CD4-positive, alpha-beta T cell treated with Interleukin-12 subunit alpha and Interleukin-12 subunit beta, for 1 hour (primary cell): Measurements from ENCODE around the gene GSN.

ENCODE experiments used
- DNase-seq: peaks from one replicate; pipeline ENCODE4 v3.0.0-alpha.2; 2020

GSN gene

DNA sequence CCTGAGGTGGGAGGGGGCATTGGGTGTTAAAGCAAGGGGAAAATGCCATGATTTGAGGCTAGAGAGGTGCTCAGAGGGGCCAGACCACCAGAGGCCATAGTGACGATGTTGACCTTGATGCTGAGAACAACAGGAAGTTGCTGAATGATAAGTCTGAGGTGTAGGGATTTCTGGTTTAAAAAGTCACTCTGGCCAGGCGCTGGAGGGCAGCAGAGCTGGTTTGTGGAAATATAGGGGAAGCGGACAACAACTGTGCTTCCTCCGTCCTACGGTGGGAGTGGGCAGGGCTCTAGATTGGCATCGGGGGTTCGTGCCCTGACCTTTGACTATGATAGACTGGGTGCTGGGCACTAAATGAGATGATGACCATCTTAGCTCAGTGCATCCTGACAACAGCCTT is 57.4 kb downstream of the GSN start:
- no peak for DNase-seq

GRCh38 chr9:121326130-121326838 is 58.3 kb downstream of the GSN start:
- no peak for DNase-seq

DNA sequence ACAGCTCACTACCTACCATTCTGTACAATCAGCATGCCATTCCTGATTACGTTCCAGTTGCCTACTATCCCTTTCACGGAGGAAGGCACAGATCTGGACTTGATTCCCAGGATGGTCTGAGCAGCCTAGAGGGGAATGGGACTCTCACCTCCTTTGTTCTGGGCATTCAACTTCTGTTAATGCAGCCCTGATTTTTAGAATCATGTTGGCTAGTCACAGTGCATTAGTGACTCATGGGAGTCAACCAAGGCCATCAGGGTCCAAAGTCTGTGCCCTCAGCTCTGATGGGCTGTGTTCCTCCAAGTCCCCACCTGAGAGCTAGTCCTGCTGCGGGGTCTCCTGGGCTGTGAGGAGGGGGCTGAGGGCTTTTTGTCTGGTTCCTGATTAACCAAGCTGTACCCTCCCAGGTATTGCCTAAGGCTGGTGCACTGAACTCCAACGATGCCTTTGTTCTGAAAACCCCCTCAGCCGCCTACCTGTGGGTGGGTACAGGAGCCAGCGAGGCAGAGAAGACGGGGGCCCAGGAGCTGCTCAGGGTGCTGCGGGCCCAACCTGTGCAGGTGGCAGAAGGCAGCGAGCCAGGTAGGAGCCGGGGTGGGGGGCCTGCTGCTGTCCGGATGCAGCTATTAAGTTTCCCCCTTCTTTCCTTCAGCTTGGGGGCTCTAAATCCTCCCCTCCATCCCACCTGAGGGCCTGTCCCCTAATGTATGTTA is 59.1 kb downstream of the GSN start:
- no peak for DNase-seq

GRCh38 chr9:121328476-121328875 is 60.5 kb downstream of the GSN start:
- DNase-seq = no peak

DNA sequence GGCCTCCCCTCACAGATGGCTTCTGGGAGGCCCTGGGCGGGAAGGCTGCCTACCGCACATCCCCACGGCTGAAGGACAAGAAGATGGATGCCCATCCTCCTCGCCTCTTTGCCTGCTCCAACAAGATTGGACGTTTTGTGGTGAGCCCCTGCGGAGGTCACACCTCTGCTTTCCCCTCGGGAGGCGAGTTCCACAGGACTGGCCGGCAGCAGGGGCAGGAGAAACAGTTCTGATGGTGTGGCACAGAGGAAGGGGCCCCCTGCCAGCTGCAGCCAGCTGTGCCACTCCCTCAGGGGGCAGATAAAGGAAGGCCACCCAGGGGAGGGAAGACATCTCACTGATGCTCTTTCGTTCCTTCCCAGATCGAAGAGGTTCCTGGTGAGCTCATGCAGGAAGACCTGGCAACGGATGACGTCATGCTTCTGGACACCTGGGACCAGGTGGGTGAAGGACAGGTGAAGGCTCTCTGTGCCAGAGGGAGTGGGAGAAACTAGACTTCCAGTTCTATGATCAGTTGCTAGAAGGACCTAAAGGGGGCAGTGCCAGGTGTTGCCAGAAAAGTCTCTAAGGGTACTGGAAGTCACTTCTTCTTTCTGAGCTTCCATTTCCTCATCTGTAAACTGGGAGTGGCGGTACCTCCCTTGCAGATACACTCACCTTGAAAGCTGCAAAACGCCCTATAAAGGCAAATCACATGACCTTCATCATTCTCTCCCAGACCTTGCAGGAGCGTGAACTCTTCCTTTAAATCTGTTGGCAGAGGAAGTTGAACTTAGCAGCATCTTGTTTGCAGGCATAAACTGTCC is 61.1 kb downstream of the GSN start:
- no peak for DNase-seq

GRCh38 chr9:121331549-121331948 is 63.6 kb downstream of the GSN start:
- DNase-seq = no peak

DNA sequence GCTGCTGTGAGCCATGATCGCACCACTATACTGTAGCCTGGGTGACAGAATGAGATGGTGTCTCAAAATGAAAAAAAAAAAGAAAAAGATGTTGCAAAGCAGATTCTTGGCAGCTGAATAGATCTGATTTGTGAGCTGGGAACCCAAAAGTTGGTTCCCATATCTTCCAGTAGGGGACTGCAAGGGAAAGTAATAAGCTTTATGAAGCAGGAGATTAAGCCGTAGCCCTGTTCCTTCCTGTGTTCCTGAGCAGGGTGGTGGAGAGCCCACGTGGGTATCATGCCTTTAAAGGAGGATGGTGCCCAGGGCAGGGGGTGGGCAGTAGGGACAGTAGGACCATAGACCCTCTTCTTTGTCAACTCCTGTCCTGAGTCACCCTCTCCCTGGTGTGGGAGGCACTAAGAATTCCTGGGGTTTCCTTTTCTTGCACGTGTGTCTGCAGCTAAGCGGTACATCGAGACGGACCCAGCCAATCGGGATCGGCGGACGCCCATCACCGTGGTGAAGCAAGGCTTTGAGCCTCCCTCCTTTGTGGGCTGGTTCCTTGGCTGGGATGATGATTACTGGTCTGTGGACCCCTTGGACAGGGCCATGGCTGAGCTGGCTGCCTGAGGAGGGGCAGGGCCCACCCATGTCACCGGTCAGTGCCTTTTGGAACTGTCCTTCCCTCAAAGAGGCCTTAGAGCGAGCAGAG is 64.2 kb downstream of the GSN start:
- DNase-seq = no peak

DNA sequence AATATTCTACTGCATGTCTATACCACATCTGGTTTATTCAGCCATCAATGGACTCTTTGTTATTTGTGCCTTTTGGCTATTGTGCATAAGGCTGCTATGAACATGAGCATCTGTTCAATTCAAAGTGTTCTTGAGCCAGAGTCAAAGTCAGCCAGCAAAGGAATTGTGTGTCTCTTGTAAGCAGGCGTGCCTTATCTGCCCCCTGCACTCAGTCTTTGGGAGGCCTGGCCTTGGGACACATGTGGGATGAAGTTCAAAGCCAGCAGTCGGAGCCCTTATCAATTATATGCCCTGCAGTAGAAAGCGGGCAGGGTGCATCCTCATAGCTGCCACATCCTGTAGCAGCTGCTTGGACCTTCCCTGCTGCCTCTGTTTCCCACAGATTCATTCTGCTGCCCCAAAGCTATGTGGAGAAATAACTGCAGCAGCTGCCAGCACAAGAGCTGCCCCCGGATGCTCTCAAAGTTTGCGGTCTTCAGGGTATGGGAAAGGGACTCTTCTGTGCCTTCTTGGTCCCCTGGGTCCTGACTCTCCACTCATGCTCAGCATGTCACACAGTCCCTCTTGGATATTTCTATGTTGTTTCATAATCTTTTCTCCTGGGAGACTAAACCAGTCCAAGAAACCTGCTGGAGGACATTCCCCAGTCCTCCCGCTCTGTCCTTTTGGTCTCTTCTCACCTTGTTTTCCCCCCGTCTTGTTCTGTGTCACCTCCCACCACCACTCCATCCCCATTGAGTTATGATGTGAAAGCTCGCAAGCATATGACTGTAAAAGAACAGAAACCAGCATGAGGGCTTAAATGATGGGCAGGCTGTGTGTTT is 66.2 kb downstream of the GSN start:
- no peak for DNase-seq

DNA sequence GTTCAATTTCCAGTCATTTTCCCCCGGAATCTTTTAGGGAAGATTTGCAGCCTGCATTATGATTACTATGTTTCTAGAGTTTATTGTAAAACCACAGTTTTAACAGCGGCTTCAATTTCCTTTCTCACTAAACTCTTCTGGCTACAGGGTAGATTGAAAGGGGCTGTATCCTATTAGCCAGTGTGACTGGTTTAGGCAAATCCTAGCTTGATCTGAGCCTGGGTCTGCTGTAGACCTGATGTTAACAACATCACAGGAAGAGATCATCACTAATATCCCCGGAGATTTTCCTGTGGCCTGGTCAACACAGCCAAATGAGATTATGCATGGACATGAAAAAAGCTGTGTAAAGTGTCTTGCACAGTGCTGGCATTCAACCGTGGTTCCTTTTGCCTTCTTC is 68.7 kb downstream of the GSN start:
- no peak for DNase-seq

DNA sequence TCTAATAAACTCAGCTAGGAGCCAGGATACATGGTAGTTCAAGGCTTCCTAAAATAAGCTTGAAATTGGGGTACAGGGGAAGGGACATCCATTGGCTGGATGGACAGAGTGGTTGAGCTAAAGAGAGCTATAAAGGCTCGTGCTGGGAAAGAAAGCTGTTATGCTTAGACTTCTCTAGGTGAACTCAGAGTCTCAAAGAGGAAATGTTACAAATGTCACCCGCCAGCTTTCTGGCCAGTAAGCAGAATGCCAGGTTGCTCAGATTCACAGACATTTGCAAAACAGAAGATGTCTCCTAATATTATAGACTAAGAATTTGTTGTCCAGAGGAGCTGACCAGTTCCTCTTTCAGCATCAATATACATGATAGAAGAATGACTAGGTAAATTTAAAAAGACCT is 71.5 kb downstream of the GSN start:
- no peak for DNase-seq

- no peak for DNase-seq
Observed at GRCh38 chr9:121340676-121341392, 72.9 kb downstream of the GSN start.

- DNase-seq = no peak
Observed at GRCh38 chr9:121344184-121344583, 76.2 kb downstream of the GSN start.

DNA sequence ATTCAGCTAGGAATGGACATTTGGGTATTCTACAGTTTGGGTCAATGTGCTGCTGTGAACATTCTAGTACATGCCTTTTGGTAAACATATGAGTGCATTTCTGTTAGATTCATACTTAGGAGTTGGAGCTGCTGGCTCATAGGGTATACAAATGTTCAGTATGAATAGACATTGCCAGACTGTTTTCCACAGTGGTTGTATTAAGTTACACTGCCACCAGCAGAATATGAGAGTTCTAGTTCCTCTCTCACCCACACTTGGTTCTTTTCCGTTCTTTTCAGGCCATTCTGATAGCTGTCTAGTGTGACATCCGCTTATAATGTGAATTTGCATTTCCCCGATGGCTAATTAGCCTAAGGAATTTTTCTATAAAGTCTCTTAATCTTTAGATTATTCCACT is 77.1 kb downstream of the GSN start:
- no peak for DNase-seq

DNA sequence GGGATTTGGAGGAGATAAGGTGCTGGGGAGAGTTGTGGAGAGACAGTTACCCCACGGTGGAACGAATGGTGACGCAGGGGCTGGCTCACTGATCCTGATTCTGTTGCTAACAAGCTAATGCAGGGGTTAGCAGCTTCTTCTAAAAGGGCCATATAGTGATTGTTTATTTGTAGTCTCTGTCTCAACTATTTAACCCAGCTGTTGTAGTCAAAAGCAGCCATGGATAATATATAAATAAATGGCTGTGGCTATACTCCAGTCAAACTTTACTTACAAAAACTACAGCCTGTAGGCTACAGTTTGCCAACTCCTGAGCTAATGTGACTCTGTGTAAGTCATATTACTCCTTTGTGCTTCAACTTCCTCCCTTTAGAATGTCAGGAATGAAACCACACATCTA is 80.3 kb downstream of the GSN start:
- no peak for DNase-seq

DNA sequence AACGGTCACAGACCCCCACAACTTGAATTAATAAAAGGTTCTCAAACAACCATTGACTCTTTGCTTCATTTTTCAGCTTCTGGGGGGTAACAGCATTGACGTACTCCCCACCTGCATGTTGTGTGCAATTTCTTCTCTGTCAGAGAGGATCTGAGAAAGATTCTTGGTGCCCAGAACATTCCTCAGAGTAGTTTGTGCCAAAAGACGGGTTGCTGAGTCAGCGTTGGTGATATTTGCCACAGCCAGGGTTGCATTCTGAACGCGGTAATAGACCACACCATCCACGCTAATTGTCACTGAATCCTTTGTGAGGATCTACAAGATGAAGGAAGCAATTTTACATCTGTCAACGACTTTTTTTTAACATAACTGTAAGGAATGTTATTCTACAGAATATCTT is 81.0 kb downstream of the GSN start:
- no peak for DNase-seq

GRCh38 chr9:121350036-121350435 is 82.1 kb downstream of the GSN start:
- no peak for DNase-seq

GRCh38 chr9:121350993-121351561 is 83.1 kb downstream of the GSN start:
- DNase-seq = no peak

DNA sequence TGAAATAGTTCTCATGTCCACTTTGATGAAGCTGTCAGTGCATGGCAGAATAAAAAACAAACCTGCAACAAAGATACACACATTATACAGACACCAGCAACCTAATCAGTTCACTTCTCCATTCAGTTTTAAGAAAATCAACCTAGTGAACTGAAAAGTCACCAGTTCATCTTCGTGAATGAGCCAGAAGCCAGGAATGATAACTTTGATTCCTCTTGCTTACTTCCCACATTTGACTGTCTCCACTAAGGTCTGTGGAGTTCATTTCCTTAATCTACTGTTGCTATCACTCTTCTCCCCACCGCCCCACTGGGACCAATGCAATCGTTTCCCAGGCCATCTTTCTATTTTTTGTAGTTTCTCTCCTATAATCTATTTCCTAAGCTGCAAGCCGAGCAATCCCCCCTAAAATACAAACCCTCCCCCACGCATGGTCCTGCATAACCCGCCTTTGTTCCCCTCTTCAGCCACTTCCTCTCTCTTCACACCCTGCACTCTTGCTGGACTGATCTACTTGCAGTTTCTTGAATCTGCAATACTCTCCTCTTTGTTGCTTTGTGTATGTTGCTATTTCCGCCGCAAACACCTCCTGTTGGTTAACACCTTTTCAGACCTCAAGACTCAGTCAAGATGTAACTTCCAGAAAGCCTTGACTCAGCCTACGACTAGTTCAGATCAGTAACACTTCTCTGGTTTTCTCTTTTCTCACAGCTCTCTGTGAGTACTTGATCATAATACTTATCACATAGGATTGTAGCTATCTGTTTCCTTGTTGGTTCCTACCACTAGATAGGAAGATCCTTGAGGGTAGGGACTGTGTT is 85.5 kb downstream of the GSN start:
- DNase-seq = peak; percentile 78

- DNase-seq = no peak
Observed at GRCh38 chr9:121354141-121354540, 86.2 kb downstream of the GSN start.

DNA sequence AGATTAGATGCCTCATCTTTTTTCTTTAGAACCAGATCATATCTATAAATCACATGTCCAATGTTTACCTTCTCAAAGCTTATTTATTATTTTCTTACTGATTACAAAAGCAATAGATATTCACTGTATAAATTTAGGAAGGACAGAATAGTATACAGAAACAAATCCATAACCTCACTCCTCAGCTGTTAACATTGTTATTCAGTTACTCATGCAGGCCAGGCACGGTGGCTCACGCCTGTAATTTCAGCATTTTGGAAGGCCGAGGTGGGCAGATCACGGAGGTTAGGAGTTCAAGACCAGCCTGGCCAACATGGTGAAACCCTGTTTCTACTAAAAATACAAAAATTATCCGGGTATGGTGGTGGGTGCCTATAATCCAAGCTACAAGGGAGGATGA is 86.8 kb downstream of the GSN start:
- DNase-seq = no peak
